ENCODE data around the gene CRABP1.

Gene CRABP1

DNA sequence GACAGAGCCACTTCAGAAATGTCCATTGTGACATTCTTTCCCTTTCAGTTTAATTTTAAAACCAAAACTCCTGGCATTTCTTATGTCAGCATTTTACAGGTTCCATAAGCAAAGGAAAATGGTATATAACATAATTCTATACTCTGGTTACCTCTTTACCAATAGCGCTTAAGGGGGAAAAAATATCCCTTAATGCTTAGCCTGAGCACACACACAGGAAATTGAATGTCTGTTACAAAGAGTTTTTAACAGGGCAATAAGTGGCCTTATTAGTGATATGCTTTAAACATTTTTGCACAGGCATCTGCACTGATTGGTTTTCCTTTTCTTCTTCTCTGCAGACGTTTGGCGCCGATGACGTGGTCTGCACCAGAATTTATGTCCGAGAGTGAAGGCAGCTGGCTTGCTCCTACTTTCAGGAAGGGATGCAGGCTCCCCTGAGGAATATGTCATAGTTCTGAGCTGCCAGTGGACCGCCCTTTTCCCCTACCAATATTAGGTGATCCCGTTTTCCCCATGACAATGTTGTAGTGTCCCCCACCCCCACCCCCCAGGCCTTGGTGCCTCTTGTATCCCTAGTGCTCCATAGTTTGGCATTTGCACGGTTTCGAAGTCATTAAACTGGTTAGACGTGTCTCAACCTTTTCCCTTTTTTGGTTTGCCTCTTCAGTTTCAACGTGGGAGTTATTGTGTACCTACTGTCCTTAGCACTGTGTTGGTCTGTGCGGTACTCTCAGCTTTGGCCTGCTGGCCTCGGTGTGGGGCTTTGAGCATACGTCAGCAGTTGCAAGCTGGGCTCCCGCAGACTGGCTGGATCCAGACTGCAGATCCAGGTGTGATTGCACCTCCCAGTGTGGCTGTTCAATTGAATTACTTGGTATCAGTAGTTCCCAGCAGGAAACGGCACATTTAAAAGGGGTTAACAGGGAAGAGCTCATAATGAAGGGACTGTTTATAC, 7.7 kb downstream of the CRABP1 start:
- FAIRE-seq = no peak

DNA sequence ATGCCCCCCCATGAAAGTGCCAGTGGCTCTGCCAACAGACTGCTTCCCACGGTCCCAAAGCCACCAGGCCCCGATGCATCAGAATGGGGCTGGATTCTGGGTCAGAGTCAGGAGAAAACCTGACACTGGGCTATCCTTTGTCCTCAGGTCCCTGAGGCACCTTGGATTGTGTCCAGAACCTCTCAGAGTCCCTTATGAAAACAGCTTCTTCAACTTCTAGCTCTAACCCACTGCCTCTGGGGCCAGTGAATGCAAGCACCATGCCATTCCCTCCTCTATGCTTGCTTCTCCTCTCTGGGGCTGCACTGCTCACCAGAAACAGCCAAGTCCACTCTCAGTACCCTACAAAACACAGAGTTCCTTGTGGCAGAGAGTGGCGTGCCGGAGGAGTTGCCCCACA, 9.9 kb downstream of the CRABP1 start:
- FAIRE-seq = no peak

DNA sequence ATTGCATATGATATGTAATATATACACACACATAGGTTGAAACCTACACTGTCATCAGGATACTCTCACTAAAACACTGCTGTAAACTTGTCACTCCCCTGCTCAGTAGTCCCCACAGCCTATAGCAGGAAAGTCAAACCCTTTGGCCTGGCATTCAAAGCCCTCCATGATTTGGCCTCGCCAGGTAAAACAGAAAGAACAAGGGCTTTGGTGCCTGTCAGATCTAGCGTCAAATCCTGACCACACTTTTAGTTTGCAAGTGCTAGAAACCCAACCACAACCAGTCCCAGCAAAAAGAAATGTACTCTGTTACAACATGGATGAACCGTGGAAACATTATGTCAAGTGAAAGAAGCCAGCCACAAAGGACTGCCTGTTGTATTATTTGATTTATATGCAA, 11.4 kb downstream of the CRABP1 start:
- no peak for FAIRE-seq

DNA sequence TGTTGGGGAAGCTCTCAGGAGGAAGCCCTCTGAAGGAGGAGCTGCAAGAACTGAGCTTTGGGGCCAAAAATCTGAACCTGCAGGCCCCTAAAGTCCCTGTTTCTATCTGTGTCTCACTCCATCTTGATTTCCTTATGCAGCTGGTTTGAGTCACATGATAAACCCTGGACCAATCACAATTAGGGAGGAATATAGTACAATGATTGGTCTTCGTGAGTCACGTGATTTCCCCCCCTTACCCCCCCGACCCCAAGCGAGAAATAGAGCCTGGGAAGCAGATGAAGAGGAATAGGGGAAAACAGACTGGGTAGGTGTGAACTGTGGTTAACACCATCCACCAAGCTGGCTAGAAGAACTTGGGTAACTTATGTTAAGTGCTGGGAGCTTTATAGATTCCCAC, 12.9 kb downstream of the CRABP1 start:
- no peak for FAIRE-seq

DNA sequence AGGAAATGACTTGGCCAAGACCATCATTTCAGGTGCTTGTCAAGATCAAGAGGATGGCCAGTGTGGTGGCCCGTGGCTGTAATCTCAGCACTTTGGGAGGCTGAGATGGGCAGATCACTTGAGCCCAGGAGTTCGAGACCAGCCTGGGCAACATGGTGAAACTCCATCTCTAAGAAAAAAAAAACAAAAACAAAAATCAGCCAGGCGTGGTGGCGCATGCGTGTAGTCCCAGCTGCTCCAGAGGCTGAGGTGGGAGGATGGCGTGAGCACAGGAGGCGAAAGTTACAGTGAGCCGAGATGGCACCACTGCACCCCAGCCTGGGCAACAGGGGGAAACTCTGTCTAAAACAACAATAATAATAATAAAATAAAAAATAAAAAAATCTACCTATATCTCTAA, 15.0 kb downstream of the CRABP1 start:
- FAIRE-seq = no peak

DNA sequence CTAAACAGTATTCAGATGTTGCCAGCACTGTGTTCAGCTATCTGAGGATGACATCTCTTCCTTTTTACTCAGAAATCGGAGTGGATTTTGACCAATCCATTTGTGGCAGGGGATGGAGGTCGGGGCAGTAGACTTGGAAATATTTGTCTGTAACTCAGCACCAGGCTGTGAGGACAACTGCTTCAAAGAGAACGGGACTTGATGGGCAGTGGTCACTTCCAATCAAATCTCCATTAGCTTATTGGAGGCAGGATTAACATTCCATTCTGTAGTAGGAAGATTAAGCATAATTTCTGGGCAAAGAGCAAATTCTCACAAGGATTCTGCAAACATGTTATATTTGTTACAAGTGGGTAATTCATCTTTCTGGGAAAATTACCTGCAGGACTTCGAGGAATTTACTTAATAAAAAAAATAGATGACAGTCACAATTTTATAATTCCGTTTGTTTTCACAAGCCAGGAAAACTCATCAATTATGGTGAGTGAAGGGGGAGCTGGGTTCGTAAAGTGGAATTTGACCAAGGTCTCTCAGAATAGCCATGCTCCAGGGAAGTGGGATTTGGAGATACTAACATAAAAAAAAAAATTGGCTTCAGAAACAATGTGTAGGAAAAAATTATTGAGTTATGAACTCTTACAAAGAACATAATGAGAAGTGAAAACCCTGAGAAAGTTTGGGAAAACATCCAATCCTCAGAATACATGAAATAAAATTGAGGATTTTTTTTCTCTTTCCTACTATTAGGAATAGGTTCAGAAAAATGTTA, 18.1 kb downstream of the CRABP1 start:
- FAIRE-seq = no peak

DNA sequence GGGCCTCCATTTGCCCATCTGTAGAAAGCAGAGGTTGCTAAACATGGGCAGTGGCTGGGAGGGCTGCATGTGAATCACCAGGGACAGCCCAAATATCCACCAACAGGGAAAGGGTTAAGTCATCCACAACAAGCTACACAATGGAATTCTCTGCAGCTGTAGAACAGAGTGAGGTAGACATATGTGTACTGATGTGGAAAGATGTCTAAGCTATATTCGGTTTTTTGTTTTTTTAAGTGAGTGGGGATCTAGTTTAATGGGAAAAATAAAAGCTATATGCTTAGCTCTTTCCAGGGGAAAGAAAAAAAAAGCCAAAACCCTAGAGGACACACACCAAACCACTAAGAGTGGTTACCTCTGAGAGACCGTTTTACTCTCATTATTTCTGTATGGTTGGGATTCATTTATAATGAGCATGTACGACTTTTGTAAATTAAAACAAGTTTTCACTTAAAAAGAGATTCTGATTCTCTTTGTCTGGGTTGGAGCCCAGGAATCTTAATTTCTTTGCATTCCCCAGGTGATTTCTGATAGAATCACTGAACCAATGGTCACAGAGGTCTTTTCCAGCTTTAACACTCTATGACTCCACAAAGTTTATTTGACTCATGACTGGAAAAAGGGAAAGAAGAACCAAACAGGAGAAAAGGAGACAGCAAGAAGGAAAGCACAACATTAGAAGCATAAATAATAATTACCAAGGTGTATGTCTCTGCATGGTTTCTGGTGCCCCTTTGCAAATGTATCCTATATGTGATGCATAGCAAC, 19.1 kb downstream of the CRABP1 start:
- no peak for FAIRE-seq

DNA sequence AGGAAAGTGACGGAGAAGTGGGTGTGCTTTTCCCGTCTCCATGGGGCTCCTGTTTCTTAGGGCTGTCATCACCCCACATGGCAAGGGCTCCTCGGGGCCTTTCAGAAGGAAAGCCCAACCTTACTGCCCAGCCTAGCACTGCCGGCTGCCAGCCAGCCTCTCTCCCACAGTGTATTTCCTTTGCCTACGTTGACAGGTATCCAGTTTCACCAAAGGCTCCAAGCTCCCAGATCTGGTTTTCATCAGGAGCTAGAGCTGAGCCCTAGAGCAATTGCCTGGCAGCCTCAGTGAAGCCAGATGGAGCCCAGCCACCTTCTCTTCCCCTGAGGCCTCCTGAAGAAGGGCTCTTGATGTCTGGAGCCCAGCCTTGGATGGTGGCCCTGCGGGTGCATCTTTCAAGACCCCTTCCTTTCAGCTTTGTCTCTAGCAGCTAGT, 20.2 kb downstream of the CRABP1 start:
- FAIRE-seq = no peak

DNA sequence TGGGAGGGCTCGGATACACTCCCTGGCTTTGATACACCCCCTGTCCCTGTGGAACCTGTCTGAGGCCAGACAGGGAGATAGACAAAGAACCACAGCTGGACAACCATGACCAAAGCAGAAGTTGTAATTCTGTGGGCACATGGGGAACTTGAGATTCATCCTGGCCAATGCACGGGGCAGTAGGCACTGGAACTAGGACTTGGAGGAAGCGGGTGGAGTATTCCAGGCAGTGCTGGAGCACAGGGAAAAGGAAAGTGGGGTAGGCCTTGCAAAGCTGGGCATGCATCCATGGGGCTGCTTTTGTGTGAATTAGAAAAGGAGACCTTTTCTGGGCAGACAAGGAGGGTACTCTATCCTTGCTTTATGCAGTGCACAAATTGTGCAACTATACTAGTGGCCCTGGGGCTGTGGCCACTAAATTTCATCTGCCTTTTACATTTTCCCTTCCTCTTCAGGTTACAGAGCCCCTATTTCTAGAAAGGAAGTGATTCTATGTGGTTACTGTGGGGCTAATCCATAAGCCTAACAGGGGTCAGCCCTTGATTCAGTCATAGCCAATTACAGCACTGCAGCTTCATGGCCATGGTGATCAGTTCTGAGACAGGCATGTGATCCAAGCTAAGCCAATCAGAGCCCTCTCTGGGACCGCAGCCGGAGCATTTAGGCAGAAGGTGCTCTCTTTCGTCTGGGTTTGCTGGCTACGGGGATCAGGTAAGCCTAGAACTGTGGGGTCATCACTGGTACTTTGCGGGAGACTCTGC, 21.0 kb downstream of the CRABP1 start:
- FAIRE-seq = no peak

DNA sequence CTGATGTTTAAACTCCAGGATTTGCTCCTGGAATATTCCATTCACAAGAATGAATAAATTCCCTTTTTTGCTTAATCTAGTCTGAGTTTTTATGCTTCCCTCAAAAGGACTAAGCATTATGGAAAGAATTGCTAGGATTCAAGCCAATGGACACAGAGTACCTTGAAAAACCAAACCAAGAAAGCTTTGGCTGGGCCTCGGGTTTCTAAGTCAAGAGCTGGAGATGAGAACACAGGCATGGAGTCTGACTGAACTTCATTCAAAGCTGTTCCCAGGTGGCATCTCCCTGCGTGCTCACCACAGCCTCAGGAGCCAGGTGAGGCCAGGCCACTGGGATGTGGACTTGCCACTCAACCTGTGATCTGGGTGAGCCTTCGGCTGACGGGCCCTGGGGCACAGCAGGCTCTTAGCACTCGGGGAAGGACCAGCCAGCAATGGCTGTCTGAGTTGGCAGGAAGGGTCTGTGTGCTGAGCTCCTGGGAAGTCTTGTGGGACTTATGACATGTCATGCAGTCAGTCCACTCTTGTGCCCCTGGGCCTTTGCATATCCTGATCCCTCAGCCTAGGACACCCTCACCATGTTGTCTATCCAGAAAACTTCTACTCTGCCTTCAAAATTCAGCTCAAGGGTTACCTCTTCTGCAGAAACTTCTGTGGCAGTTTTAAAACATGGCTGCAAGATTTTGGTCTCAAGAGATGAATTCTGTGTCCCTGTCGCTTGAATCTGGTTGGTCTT, 21.8 kb downstream of the CRABP1 start:
- no peak for FAIRE-seq

DNA sequence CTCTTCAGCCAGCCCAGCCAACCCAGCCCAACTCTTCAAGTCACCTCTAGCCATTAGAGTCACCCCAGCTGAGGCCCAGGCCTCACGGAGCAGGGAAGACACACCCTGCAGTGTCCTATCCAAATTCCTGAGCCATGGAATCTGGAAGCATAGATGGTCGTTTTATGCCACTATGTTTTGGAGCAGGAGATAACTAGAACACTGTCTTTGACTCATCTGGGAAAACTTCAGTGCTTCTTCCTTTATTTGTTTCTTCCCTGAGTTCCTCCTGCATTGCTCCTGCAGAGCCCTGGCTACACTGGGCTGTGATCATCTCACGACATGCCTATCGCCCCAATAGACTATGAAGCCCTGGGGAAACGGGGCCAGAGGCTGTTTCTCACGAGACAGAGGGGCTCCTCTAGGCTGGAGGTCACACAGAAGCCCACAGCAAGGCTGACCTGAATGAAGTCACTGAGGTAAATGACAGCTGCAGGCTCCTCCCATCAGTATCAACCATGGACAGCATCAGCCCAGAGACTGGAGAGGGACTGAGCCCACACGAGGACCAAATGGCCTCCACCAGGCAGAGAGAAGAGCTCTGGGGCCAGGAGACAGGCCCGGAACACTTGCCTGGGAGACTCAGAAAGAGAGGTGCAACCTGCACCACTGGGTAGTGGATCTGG, 22.7 kb downstream of the CRABP1 start:
- FAIRE-seq = no peak

DNA sequence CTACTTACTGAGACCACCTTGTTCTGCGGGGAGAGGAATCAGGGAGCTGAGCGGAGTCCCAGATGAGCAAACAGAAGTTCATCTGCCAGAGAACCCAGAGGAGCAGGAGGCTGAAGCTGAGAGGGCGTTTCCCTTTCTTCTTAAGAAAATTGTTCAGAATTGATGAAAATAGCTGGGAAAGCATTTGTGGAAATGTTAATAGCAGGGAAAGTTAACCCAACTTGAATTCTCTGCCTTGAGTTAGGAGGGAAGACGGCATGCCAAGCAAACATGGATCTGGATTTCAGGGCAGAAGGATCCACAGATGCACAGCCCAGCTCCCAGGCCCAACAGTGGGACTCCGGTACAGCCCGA, 23.2 kb downstream of the CRABP1 start:
- no peak for FAIRE-seq

DNA sequence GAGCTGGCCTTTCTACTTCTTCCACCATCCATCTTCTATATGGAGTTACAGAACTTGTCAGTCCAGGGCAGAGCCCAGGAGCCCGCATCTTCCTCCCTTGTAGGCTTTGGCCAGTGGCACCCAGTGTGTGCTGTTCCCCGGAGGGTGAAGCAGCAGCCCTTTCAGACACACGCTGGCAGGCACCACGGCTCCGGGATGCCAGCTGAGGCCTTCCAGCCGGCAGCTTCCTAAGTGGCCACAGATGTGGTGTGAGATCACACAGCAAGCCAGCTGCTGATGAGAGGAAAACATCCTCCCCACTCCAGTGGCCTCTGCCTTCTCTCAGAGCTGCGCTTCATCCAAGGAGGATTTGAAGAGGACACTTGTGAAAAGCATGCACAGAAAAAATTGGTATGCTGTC, 24.1 kb downstream of the CRABP1 start:
- FAIRE-seq = no peak

DNA sequence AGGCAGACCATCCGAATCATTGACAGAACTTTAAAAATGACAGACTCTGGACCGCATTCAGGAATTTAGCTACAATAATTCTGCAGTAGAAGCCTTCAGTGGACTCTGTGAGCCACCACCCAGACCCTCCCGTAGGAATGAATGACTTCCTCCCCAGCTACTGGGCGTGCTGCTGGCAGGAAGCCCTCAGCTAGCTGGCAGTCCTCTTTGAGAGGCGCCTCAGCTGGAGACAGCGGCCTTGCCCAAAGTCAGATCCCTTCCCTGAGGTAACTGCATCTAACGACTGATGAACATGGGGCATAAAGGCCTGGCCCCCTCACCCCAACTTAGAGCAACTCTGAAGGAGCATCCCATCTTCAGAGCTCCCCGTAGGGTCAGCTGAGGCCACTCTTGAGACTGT, 25.8 kb downstream of the CRABP1 start:
- FAIRE-seq = no peak

DNA sequence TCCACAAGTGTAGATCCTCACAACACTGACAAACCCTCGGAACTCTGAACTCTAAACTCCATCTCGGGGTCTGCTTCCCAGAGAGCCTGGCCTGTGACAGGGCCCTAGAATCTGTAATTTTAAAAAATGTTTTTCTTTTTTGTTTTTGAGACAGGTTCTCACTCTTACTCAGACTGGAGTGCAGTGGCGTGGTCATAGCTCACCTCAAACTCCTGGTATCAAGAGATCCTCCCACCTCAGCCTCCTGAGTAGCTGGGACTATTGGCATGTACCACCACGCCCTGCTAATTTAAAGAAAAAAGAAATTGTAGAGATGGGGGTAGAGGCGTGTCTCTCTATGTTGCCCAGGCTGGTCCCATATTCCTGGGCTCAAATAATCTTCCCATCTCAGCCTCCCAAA, 26.2 kb downstream of the CRABP1 start:
- no peak for FAIRE-seq

DNA sequence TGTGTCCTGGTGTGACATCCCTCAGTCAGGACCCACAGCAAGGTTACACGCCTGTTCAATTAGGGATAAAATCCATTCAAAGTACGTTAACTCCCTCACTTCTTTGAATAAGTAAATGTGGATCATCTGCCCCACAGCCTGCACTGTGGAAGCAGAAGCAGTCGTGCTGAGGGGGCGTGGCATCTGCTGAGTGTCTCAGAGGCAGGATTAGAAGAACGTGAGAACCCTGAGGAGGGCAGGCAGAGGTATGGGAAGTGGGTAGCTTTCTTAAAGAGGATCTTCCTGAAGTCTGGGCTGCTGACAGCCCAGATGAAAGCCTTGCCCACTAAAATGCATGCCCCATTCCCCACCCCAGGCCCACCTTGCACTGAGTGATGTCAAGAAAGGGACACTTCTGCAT, 28.5 kb downstream of the CRABP1 start:
- FAIRE-seq = no peak

DNA sequence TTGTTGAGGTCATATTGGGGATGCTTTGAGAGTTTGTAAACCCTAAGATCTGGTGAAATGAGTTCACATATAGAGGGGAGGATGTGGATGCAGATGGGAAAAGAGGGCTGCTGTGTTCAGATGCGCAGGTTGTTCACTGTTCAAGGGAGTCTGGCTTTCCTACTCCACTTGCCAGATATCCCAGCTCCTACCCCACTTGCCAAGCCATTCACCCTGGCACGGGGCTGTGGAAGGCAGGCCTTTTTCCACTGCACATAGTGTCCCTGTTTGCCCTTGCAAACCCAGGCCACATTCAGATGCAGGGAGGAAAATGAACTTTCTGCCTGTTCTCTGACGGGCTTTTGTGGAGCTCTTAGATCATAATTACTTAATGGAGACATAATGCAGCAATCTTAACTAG, 29.0 kb downstream of the CRABP1 start:
- no peak for FAIRE-seq

DNA sequence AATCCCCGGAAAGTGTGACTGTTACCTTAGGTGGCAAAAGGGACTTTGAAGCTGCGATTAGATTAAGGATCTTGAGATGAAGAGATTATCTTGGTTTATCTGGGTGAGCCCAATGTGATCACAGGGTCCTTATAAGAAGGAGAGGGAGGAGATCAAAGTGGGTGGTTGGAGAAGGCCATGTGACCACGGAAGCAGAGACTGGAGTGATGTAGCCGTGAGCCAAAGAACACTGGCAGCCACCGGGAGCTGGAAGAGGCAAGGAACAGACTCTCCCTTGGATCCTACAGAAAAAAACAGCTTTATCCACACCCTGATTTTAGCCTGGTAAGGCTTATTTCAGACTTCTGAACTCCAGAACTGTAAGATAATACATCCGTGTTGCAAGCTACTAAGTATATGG, 29.9 kb downstream of the CRABP1 start:
- no peak for FAIRE-seq

DNA sequence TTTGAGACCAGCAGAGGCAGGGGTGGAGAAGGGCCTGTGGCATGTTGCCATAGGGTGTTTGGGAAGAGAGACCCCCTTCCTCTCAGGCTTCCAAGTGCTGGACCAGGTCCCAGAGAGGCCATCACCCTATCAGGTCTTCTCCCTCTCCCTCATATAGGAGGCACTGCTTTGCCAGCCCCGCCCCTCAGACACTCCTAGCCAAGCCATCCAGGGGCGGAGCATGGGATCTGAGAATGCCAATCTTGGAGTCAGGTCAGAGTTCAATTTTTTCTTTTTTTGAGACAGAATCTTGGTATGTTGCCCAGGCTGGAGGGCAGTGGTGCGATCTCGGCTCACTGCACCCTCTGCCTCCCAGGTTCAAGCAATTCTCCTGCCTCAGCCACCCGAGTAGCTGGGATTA, 32.7 kb downstream of the CRABP1 start:
- no peak for FAIRE-seq

DNA sequence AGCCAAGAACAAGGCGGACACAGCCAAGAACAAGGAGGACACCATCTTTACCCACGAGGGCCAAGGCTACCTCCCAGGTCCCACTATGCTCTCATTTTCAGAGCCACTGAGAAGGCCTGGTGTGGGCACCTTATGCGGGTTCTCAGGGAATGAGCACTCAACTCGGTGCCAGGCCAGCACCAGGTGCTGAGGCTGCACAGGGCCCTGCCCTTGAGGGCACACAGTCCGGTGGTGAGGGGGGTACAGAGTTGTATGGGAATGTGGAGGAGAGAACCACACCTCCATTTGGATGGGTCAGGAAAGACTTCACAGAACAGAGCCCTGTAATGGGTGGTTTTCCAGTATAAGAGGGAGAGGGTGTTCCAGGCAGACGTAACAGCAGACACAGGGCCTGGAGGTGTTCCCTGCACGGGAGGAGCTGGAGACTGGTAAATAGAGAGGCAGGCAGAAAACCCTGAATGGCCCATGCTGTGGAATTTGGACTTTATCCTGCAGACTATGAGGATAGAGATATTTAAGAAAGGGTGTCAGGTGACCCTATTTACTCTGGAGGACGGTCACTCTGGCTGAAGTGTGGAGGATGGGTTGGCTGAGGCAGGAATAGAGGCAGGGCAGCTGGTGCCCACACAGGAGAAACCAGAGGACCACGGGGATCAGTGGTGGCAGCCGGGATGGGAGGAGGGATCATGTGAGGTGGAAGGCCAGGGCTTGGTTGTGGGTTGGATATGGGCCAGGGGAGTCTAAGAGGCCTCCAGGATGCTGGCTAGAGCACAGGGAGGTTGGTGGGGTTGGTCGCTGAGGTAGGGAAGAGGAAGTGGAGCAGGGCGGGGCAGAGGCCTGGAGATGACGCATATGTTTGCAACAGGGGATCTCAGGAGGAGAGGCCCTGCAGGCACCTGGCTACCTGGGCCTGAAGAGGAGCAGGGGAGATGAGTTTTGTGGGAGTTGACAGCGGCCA, 34.6 kb downstream of the CRABP1 start:
- FAIRE-seq = no peak
